HTERT RPE-1 (cell line): Measurements from ENCODE around the gene PRRC2B.
"Not testable (repeated sequence)": the region's sequence is repeated elsewhere in the genome, so short reads cannot be mapped to it uniquely, and the experiment has no call there.

Source experiments
- in situ Hi-C: fragments of 300-500 bp; cut with MboI; formaldehyde crosslinking; loops from 4 replicates; pipeline ENCODE4 v1.14.3; 2020; ENCODE audit warnings: low sequenced_read_pairs

The PRRC2B gene

DNA sequence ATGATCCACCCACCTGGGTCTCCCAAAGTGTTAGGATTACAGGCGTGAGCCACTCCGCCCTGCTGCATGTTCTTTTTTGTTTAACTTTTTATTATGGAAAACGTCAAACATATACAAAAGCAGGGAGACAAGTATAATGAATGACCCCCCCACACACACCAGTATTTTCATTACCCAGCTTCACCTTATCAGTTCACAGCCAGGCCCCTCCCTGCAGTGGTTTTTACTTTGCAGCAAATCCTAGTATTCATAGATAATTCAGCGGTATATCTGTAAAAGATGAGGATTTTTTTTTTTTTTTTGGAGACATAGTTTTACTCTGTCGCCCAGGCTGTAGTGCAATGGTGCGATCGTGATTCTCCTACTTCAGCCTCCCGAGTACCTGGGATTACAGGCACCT is 111.1 kb downstream of the PRRC2B start:
- in situ Hi-C loops, result no loop called here

DNA sequence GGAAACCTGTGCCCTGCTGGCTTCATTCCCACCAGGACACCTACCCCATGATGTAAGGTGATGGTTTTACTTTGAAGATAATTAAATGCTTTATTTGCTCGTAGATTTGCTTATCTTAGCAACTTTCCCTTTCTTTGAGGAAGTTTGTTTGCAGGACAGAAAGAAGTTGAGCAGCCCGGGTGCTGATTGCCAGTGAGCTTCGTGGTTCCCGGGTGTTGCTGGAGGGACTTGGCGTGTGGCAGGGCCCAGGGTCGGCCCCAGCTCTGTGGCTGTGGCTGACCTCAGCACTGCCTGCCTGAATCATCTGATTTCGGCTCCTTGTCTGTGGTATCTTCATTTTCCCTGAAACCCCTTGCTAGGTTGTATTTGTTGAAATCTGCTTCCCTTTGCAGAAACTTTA is 117.5 kb downstream of the PRRC2B start:
- in situ Hi-C loops, result no loop called here

DNA sequence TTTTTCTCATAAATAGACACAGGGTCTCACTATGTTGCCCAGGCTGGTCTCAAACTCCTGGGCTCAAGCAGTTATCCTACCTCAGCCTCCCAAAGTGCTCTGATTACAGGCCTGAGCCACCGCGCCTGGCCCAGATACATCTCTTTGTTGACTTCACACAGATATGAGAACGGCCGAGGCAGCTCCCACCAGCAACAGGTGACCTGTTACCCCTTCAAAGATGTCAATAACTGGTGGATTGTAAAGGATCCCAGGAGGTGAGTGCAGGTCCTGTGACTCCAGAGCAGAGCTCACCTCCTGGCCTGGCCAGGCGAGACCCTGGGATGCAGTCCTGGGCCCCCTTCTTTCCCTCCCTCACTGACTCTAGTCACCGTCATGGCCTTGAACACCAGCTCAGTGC is 118.0 kb downstream of the PRRC2B start:
- in situ Hi-C loops, result no loop called here

DNA sequence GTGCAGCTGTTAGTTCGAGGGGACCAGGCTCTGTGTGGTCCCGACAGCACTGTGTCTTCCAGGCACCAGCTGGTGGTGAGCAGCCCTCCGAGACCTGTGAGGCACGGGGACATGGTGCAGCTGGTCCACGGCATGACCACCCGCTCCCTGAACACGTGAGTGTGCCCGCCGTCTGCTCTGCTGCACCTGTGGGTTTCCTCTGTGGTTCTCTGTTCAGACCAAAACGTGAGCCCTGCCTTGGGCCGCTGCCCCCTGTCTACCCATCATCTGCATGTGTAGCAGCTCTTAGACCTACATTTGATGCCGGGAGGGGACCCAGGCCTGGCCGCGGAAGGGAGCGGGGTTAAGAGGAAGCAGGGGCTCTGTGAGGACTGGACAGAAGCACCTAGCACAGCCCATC is 119.3 kb downstream of the PRRC2B start:
- in situ Hi-C loops, result no loop called here

DNA sequence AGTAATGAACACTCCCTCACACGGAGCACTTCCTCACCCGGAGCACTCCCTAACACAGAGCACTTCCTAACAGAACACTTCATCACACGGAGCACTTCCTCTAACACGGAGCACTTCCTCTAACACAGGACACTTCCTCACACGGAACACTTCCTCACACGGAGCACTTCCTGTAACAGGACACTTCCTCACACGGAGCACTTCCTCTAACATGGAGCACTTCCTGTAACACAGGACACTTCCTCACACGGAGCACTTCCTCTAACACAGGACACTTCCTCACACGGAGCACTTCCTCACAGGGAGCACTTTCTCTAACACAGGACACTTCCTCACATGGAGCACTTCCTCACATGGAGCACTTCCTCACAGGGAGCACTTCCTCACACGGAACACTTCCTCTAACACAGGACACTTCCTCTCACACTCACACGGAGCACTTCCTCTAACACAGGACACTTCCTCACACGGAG is 121.7 kb downstream of the PRRC2B start:
- in situ Hi-C loops, result not testable (repeated sequence)

DNA sequence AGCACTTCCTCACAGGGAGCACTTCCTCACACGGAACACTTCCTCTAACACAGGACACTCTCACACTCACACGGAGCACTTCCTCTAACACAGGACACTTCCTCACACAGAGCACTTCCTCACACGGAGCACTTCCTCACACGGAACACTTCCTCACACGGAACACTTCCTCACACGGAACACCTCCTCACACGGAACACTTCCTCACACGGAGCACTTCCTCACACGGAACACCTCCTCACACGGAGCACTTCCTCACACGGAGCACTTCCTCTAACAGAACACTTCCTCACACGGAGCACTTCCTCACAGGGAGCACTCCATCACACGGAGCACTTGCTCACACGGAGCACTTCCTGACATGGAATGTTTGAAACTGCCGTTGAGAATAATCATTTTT is 122.2 kb downstream of the PRRC2B start:
- in situ Hi-C loops, result no loop called here

DNA sequence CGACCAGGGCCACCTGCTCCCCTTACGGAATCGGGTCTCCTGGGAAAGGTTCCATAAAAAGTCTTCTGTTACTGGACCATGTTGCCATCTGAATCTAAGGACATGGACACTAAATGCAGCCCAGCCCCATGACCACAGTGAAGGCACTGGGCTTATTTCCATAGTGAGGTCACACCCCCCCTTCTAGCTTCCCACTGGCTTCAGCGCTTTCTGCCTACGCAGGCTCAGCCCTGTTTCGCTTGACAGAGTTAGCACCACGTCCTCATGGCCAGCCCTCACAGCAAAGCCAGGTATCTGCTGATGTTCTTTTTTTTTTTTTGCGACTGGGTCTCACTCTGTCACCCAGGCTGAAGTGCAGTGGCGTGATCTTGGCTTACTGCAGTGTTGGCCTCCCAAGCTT is 123.0 kb downstream of the PRRC2B start:
- in situ Hi-C loops, result no loop called here

DNA sequence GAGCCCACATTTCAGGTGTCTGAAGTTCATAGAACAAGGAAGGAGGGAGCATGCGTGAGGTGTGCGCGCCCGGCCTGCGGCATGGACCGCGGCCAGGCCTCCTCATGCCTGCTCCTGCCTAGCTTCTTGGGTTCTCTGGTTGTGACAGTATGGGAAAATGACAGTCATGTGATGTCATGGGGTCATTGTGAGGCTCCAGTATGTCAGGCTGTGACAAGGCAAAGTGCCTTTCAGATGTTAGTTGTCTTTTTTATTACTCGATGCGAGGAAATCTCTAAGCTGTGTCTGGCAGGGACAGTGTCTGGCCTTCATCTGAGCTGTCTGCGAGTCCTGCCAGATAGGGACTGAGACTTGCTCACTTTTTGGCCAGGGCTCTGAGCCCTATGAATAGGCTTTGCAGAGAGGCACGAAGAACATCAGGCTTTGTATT is 123.9 kb downstream of the PRRC2B start:
- in situ Hi-C loops, result no loop called here

DNA sequence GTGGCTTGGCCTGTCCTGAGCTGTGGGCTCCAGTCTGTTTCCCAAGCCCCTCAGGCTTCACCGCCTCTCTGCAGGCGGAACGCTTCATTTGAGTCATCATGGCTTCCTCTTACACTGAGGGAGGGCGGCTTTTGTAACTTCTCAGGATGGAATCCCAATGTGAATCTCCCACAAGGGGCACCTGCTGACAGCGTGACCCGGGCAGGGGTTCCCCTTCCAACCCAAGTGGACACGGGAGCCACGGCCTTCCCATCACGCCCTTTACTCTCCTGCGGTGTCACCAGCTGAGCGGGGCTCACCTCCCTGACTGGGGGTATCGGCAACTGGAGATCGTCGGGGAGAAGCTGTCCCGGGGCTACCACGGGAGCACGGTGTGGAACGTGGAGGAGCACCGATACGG is 124.7 kb downstream of the PRRC2B start:
- in situ Hi-C loops, result no loop called here

DNA sequence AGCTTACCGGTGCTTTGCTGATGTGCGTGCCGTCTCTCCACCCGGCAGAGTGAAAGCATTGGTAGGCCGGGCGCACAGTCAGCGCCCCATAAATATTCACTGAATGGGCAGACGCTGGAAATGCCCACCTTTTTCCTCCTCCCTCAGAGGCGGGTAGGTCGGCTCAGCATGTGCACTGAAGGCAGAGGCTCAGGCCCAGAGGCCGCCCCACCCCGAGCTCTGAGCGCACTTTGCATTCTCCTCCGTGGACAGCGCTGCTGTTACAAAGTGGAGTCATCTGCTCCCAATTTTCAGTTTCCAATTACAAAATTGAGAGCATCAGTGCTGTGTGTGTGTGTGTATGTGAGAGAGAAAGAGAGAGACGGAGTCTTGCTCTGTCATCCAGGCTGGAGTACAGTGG is 126.6 kb downstream of the PRRC2B start:
- in situ Hi-C loops, result no loop called here

DNA sequence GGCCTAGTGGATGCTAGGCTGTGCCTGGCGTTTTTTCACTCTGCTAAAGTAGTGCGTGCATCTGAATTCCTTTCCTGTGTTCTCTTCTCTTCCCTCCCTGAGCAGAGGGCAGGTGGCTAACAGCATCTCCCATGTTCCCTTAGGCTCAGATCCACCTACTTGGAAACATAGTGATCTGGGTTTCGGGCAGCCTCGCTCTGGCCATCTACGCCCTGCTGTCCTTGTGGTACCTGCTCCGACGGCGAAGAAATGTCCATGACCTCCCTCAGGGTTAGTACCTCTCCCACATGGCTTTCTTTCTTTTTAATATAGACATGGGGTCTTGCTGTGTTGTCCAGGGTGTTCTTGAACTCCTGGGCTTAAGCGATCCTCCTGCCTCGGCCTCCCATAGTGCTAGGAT is 127.3 kb downstream of the PRRC2B start:
- in situ Hi-C loops, result no loop called here

DNA sequence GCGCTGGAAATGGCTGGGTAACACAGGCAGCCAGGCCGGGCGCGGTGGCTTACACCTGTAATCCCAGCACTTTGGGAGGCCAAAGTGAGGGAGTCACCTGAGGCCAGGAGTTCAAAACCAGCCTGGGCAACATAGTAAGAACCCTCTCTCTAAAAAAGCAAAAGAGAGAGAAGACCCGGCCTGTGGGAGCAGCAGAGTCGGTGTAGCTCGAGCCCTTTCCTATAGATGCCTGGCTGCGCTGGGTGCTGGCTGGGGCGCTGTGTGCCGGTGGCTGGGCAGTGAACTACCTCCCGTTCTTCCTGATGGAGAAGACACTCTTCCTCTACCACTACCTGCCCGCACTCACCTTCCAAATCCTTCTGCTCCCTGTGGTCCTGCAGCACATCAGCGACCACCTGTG is 127.9 kb downstream of the PRRC2B start:
- in situ Hi-C loops, result no loop called here

DNA sequence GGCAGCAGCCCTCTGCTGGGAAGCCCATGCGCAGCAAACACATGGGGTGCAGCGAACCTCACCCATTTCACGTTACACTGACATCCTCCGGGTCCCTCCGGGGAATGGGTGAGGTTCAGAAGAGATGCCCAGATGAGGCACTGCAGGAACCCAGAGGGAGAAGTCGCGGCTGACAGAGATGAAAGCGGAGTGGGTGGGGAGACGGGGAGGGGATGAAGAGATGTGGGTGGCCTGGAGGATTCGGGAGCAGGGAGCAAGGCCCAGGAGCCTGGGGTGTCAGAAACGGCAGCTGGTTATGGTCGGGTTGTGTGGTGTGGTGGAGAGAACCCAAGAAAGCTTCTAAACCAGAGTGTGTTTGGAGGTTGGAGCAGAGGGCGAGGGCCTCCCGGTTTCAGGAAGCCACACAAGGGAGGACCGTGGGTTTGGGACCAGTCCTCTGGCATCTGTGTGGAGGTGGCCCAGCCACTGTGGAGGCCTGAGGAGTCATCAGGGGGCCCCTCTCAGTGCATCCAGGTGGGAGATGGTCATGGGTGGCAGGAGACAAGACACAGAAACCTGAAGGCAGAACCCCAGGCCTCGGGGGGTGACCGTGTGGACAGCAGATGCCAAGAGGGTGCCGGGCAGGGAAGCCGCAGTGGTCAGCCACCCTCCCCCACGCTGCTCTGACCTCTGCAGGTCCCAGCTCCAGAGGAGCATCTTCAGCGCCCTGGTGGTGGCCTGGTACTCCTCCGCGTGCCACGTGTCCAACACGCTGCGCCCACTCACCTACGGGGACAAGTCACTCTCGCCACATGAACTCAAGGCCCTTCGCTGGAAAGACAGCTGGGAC is 128.6 kb downstream of the PRRC2B start:
- in situ Hi-C loops, result no loop called here

DNA sequence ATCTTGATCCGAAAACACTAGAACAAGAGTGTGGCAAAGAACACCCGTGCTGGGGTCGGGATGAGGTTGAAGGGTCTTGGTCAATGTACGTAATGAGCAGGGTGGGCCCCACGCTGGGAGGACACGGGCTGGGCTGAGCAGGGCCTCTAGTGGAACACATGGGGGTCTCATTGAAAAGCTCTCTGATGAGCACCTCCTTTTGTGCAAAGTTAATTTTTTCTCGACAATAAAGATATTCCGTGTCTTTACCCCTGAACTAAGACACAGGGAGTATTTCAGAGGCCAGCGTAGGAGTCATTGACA is 129.2 kb downstream of the PRRC2B start:
- in situ Hi-C loops, result no loop called here

DNA sequence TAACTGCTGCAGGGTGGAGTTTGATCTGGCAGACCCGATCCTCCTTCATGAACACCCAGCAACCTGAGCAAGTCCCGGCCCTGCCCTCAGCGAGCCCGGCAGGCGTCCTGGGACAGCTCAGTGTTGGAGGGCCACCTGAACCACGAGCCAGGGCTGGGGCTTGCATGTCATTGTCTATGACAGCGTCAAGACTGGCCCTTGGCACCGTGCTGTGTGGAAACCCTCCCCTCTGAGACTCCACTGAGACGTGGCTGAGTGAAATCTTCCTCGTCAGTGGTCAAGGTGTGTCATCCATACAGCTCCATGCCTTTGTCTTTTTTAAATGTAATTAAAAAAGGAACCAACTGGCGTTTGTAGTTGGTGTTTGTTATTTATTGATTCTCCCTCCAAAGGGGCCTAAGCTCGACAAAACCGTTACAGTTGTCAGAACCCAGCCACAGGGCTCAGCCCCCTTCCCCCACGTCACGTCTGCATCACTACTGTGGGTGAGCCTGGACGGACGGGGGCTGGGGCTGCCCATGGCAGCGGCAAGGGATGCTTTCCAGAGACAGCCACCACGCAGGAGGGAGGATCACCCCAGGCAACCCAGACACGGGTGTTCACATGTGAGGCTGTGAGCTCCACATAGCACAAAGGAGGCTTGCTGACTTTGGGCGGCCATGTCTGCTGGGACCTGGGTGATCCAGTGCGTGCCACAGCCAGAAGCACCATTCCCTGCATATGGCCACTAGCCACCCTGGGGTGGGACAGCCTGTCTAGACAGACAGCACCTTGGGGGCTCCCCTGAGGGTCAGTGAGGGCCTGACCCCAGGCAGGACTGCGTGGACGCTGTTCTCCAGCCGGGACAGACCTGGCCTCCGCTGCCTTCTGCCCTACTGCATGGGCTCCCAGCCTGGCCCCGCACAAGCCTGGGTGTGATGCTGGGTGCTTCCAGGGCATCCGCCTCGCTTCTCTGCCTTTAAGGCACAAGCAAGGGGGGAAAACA is 129.9 kb downstream of the PRRC2B start:
- in situ Hi-C loops, result no loop called here

DNA sequence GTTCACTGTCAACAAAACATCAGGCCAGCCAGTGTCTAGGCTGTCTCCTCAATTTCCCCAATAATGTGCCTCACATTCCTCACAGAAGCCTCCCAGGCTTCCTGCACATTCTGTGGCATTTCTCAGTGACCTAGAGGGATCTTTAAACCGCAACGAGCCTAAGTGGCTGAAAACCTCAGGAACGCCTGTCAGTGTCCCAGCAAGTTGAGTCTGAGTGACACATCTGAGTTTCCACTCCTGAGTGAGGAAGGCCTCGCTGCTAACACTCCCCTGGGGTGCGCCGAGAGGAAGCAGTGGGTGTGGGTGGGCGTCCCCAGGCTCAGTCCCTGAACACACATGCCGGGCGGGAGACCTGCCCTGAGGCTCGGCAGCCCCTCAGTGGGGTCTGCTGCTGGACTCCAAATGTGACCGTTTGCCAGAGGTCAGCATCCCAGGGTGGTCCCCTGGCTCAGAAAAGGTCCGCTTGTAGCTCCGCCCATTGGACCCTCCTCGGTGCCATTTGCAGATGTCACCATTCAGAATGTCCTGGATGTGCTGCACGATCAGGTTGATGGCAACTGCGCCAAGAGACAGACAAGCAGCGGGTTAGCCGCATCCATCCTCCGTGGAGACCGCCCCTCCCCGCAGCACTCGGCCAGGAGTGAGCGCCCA is 130.9 kb downstream of the PRRC2B start:
- in situ Hi-C loops, result no loop called here

DNA sequence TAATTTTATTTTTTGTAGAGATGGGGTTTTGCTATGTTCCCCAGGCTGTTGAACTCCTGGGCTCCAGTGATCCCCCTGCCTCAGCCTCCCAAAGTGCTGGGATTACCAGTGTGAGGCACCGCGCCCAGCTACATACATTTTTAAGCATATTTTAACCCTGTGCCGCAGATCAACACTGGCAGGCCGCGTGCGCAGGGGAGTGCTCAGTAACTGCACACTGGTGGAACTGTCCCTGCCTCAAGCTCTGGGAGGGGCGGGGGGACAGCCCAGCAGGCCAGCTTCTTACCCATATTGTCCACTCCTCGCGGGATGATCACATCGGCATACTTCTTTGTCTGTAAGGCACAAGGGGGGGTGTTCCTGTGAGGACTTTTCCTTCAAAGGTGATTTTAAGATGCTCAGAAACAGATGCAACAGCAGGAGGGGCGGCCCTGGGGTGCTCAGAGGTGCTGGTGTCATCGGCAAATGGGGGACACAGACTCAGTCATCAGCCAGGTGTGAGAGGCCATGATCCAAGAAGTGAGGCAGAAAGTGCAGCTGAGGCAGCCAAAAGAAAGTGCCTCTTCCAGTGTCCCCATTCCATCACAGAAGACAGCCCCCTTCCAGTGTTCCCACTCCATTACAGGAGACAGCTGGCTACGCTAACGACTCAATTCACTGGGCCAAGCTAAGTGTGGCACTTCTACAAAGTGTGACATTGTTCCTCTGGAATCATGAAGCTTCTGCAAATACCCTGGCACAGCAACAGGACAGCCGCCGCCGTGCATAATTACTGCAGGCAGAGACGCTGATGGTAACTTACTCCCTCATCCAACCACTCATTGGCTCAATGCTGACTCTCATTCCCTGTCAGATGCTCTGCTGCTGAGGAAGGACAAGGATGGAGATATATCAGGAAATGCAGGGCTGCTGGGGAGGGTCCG is 132.0 kb downstream of the PRRC2B start:
- in situ Hi-C loops, result no loop called here

DNA sequence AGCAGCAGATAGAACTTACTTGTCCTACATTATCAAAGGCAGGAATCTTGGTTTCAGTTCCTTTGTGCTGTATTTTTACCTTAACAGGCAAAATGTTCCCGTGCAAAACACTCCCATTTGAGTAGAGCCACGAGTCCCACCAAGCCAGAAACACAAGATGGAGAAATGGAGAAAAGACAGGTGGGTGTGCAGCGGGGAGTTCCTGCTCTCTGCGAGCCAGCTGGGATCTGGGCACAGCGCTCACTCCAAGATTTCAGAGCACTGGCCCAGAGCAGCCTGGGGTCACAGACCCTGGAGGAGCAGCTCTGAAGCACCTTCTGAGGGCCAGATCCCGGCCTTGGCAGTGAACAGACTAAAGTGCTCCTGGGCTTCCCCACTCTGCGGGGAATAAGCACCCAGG is 134.3 kb downstream of the PRRC2B start:
- in situ Hi-C loops, result no loop called here

DNA sequence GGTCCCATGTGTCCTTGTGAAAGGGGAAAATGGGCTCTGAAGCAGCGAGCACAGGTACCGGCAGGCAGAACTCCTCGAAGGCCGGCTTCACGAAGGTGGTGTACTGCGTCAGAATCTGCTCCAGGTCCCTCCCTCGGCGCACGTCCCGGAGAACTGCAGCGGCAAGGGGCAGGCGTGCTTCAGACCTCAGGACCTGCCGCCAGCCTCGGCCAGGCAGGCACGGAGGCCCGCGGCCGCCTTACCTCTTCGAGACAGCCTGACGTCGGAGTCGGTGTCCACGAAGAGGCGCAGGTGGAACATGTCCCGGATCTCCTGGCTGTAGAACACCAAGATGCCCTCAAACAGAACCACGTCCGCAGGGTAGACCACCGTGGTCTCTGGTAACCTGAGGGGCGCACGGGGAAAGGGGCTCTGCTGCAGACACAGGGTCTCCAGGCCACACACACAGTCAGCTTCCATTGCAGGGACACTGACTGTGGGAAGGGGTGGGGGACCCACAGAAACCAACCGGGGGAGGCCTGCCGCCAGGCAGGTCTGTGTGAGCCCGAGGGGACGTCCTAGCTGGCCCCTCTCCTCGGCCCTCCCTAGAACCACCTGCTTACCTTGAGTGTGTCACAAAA is 135.1 kb downstream of the PRRC2B start:
- in situ Hi-C loops, result no loop called here
